Right ventricle myocardium superior (tissue), 1 donor: Measurements from ENCODE around the gene EHMT2. TPM values are rescaled to one million over a fixed set of nuclear protein-coding genes. Genes with fewer than 3 reads are reported as not detected.

Experiments
- ATAC-seq: fragments of 200-7000 bp; cut with Tn5 transposase; one replicate; pipeline ENCODE4 v1.9.1; 2020; ENCODE audit warnings: mild to moderate bottlenecking; ENCODE audit not compliant: poor library complexity
- DNase-seq: peaks from one replicate; pipeline ENCODE4 v3.0.0-alpha.2; 2020
- intact Hi-C: fragments of 100-400 bp; cut with DNase I; formaldehyde crosslinking; loops from one replicate; pipeline ENCODE4 v1.11.2; 2022
- total RNA-seq: library from RNA; stranded (reverse); fragmentation: NEBNext Ultra II Directional; extraction: Animal tissue kit (Norgen Biotek cat#: 25700); gene quantifications from one replicate; pipeline ENCODE4 v1.2.1, GENCODE V29; 2021
- donor health status: DM: no; HTN: yes; CAD: no; lungs with severe emphysema.

Gene EHMT2
- total RNA-seq, 1 donor from 2014 or later, result 15.5 TPM

DNA sequence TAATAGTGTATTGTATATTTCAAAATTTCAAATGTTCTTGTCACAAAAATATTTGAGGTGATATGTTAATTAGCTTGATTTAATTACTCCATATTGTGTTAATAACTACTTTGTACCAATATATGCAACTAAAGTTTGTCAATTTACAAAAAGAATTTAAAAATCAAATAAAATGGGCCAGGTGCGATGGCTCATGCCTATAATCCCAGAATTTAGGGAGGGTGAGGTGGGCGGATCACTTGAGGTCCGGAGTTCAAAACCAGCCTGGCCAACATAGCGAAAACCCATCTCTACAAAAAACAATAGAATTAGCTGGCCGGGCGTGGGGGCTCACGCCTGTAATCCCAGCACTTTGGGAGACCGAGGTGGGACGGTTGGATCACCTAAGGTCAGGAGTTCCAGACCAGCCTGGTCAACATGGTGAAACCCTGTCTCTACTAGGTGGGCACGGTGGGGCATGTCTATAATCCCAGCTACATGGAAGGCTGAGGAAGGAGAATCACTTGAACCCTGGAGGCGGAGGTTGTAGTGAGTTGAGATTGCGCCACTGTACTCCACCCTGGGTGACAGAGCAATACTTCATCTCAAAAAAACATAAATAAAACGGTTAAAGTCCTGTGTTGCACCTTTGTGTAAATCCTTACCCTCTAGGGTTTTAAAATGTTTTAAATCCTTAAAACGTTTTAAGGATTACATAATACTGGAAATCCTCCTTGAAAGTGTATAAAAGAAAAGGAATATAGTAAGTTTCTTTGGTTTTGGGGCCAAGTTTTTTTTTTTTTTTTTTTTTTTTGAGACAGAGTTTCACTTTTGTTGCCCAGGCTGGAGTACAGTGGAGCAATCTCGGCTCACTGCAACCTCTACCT is 65.9 kb downstream of the EHMT2 start:
- ATAC-seq (no peak), DNase-seq (no peak)
- intact Hi-C loops, result loop anchor here (2.0 to 10.0 kb wide), 3 partner anchors 59 to 151 kb away; partner anchors contain the start of genes CLIC1 and LY6G5C

DNA sequence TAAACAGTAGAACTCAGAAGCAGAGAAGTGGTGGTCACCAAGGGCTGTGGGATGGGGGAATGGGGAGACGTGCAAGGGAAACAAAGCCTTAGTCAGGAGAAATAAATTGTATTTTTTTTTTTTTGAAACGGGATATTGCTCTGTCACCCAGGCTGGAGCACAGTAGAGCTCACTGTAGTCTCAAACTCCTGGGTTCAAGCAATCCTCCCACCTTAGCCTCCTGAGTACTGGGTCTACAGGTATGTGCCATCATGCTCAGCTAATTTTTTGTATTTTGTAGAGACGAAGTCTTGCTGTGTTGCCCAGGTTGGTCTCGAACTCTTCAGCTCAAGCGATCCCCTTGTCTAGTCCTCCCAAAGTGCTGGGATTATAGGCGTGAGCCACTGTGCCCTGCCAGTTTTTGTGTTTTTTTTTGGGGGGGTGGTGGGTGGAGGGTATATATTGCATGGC is 66.6 kb downstream of the EHMT2 start:
- ATAC-seq (no peak), DNase-seq (no peak)
- intact Hi-C loops, result loop anchor here (2.0 to 10.0 kb wide), 3 partner anchors 59 to 150 kb away; partner anchors contain the start of genes CLIC1 and LY6G5C

Other genes with a start within 250 kb of the EHMT2 start
- gene BAG6, start 245.0 kb downstream of the EHMT2 start, total RNA-seq, result 253 TPM
- gene APOM, start 241.8 kb downstream of the EHMT2 start, total RNA-seq, result 1.9 TPM
- 16.5 TPM for gene C6orf47, start 236.9 kb downstream of the EHMT2 start, total RNA-seq
- gene GPANK1, start 232.7 kb downstream of the EHMT2 start, total RNA-seq, result 19.2 TPM
- 95.1 TPM for gene CSNK2B, start 231.6 kb downstream of the EHMT2 start, total RNA-seq
- 2.8 TPM for gene LY6G5B, start 227.7 kb downstream of the EHMT2 start, total RNA-seq
- gene LY6G5C, start 216.6 kb downstream of the EHMT2 start, total RNA-seq, result 1.3 TPM
- 27.9 TPM for gene ABHD16A, start 194.4 kb downstream of the EHMT2 start, total RNA-seq
- gene LY6G6F, start 190.8 kb downstream of the EHMT2 start, total RNA-seq, result not detected
- not detected for gene LY6G6D, start 182.3 kb downstream of the EHMT2 start, total RNA-seq
- not detected for gene LY6G6C, start 176.0 kb downstream of the EHMT2 start, total RNA-seq
- 0.13 TPM for gene MPIG6B, start 174.3 kb downstream of the EHMT2 start, total RNA-seq
- gene DDAH2, start 168.4 kb downstream of the EHMT2 start, total RNA-seq, result 32.9 TPM
- 86.8 TPM for gene CLIC1, start 161.2 kb downstream of the EHMT2 start, total RNA-seq
- 1.8 TPM for gene MSH5, start 157.7 kb downstream of the EHMT2 start, total RNA-seq
- gene SAPCD1, start 135.0 kb downstream of the EHMT2 start, total RNA-seq, result 0.86 TPM
- gene VWA7, start 120.4 kb downstream of the EHMT2 start, total RNA-seq, result 9.5 TPM
- gene VARS1, start 101.9 kb downstream of the EHMT2 start, total RNA-seq, result 22.1 TPM
- 23.0 TPM for gene LSM2, start 90.7 kb downstream of the EHMT2 start, total RNA-seq
- 2.0 TPM for gene HSPA1L, start 82.4 kb downstream of the EHMT2 start, total RNA-seq
- gene HSPA1A, start 82.2 kb downstream of the EHMT2 start, total RNA-seq, result 324 TPM
- 236 TPM for gene HSPA1B, start 70.0 kb downstream of the EHMT2 start, total RNA-seq
- gene NEU1, start 34.9 kb downstream of the EHMT2 start, total RNA-seq, result 24.1 TPM
- not detected for gene SLC44A4, start 18.7 kb downstream of the EHMT2 start, total RNA-seq
- 3.1 TPM for gene ZBTB12, start 4.4 kb upstream of the EHMT2 start, total RNA-seq
- gene C2, start 30.0 kb upstream of the EHMT2 start, total RNA-seq, result 7.6 TPM
- 5.5 TPM for gene CFB, start 48.4 kb upstream of the EHMT2 start, total RNA-seq
- gene NELFE, start 61.3 kb upstream of the EHMT2 start, total RNA-seq, result 39.6 TPM
- gene SKIC2, start 61.5 kb upstream of the EHMT2 start, total RNA-seq, result 33.6 TPM
- gene DXO, start 74.4 kb upstream of the EHMT2 start, total RNA-seq, result 7.5 TPM
- gene C4A, start 84.4 kb upstream of the EHMT2 start, total RNA-seq, result 61.5 TPM
- gene C4B, start 117.1 kb upstream of the EHMT2 start, total RNA-seq, result 58.3 TPM
- gene CYP21A2, start 140.7 kb upstream of the EHMT2 start, total RNA-seq, result not detected
- gene TNXB, start 211.6 kb upstream of the EHMT2 start, total RNA-seq, result 65.8 TPM
- gene ATF6B, start 230.5 kb upstream of the EHMT2 start, total RNA-seq, result 21.5 TPM
- gene FKBPL, start 232.6 kb upstream of the EHMT2 start, total RNA-seq, result 2.5 TPM